ENCODE data around the gene ZNF653. TPM values are rescaled to one million over a fixed set of nuclear protein-coding genes. Genes with fewer than 3 reads are reported as not detected.

ZNF653 gene
- total RNA-seq, 1 experiment from 2014 or later: 14.2 TPM

DNA sequence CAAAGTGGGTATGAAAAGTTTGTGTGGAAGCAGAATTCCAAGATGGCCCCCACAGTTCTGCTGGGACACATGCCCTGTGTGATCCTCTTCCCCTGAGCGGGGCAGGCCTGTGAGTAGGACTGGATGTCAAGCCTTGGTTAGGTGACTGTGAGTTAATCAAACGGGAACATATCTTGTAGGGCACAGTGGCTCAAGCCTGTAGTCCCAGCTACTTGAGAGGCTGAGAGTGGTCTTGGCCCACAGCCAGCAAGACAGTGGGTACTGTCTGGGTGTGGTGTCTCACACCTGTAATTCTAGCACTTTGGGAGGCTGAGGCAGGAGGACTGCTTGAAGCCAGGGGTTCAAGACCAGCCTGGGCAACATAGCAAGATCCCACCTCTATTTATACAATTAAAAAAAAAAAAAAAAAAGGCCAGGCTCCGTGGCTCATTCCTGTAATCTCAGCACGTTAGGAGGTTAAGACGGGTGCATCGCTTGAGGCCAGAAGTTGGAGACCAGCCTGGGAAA lies 6.4 kb downstream of the ZNF653 start:
- H3K27me3 ChIP-seq (ENCODE audit: low read length): no peaks in the 10 kb centered on the region
- H2AFZ ChIP-seq (ENCODE audit: low read length): no peak overlapping the region
- TF ChIP-seq EZH2phosphoT487 (IDR thresholded peaks at IDR 0.05; ENCODE audit: borderline replicate concordance, low read length) (no peak), EZH2 (IDR thresholded peaks at IDR 0.05; ENCODE audit: low read length, unreplicated experiment) (no peak)
- TF ChIP-seq, protein P1, sequence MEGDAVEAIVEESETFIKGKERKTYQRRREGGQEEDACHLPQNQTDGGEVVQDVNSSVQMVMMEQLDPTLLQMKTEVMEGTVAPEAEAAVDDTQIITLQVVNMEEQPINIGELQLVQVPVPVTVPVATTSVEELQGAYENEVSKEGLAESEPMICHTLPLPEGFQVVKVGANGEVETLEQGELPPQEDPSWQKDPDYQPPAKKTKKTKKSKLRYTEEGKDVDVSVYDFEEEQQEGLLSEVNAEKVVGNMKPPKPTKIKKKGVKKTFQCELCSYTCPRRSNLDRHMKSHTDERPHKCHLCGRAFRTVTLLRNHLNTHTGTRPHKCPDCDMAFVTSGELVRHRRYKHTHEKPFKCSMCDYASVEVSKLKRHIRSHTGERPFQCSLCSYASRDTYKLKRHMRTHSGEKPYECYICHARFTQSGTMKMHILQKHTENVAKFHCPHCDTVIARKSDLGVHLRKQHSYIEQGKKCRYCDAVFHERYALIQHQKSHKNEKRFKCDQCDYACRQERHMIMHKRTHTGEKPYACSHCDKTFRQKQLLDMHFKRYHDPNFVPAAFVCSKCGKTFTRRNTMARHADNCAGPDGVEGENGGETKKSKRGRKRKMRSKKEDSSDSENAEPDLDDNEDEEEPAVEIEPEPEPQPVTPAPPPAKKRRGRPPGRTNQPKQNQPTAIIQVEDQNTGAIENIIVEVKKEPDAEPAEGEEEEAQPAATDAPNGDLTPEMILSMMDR (conservative IDR thresholded peaks at IDR 0.05; ENCODE audit: low read depth, low read length): no peak
- H3K9me2 ChIP-seq (replicated peaks; ENCODE audit: low read length): no peaks in the 10 kb centered on the region
- intact Hi-C loops (cut with micrococcal nuclease): loop anchor here (5.0 kb wide), 1 partner anchor 88 kb away; no protein-coding TSS in a partner anchor
- H3K9me3 ChIP-seq (ENCODE audit: low read length): no peaks in the 10 kb centered on the region
- no peak overlapping the region for H3K4me3 ChIP-seq (ENCODE audit: low read length)
- H3K4me1 ChIP-seq (ENCODE audit: insufficient read depth, low read length): peaks cover under 1% of the 10 kb centered on the region
- H3K9ac ChIP-seq (ENCODE audit: low read length): no peak overlapping the region
- H3K79me2 ChIP-seq (ENCODE audit: low read length): no peaks in the 10 kb centered on the region; the same call in 1 of the 2 replicates
- BruUV-seq (replicated peaks): no TSS peak
- H3K27ac ChIP-seq (ENCODE audit: low read length): no peak overlapping the region
- no peak overlapping the region for H3K4me2 ChIP-seq (ENCODE audit: low read length)
- no peaks in the 10 kb centered on the region for H3F3A ChIP-seq (ENCODE audit: low read length, unreplicated experiment)
- POLR2A ChIA-PET (ENCODE audit: unreplicated experiment): no interaction called here
- no peak for DNase-seq
- H3K36me3 ChIP-seq (ENCODE audit: low read depth, low read length): no peaks in the 10 kb centered on the region
- no peaks in the 10 kb centered on the region for H4K20me1 ChIP-seq (ENCODE audit: low read length)
- no peak for ATAC-seq
- CTCF ChIA-PET: no interaction called here

DNA sequence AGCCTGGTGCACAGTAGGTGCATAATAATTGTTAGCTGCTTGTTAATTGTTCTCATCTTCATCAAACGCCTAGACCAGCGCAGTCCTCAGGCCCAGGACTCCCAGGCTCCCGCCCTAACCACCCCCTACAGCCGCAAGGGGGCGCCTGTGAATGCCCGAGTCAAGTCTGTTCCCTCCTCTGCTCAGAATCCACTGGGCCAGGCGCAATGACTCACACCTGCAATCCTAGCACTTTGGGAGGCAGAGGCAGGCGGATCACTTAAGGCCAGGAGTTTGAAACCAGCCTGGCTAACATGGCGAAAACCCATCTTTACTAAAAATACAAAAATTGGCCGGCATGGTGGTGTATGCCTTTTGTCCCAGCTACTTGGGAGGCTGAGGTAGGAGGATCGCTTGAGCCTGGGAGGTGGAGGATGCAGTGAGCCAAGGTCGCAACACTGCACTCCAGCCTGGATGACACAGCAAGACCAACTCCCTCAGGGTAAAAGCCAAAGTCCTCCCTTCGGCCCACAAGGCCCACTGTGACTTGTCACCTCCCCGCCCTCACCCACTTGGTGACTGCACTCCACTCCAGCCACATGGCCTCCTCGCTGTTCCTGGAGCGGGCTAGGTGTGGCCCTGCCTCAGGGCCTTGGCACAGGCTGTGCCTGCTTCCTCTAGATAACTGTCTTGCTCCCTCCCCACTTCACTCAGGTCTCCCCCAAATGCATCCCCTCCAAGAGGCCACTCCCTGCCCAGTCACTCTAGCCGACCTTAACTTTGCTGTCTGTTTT lies 9.1 kb downstream of the ZNF653 start:
- Histone ChIP-seq H3K9me3 (ENCODE audit: low read length) (no peaks in the 10 kb centered on the region), H3K4me3 (ENCODE audit: low read length) (no peak overlapping the region), H2AFZ (ENCODE audit: low read length) (no peak overlapping the region), H3K79me2 (ENCODE audit: low read length) (no peaks in the 10 kb centered on the region), H4K20me1 (ENCODE audit: low read length) (no peaks in the 10 kb centered on the region), H3K9me2 (replicated peaks; ENCODE audit: low read length) (no peaks in the 10 kb centered on the region), H3K36me3 (ENCODE audit: low read depth, low read length) (no peaks in the 10 kb centered on the region), H3F3A (ENCODE audit: low read length, unreplicated experiment) (no peaks in the 10 kb centered on the region), H3K4me2 (ENCODE audit: low read length) (no peak overlapping the region), H3K27ac (ENCODE audit: low read length) (no peak overlapping the region), H3K27me3 (ENCODE audit: low read length) (no peaks in the 10 kb centered on the region), H3K4me1 (ENCODE audit: insufficient read depth, low read length) (no peaks in the 10 kb centered on the region), H3K9ac (ENCODE audit: low read length) (no peak overlapping the region)
- CTCF ChIA-PET: interaction anchor here (0.5 kb wide), 1 partner anchor 41 kb away, joined by 3 read pairs; no protein-coding TSS in a partner anchor
- no TSS peak for BruUV-seq (replicated peaks)
- DNase-seq (peak; percentile 84), ATAC-seq (peak; percentile 99)
- intact Hi-C loops (cut with micrococcal nuclease): loop anchor here (5.0 kb wide), 1 partner anchor 91 kb away; no protein-coding TSS in a partner anchor
- TF ChIP-seq EZH2phosphoT487 (IDR thresholded peaks at IDR 0.05; ENCODE audit: borderline replicate concordance, low read length): no peak
- TF ChIP-seq, protein P1 (conservative IDR thresholded peaks at IDR 0.05; ENCODE audit: low read depth, low read length): peak; percentile 92
- POLR2A ChIA-PET (ENCODE audit: unreplicated experiment): no interaction called here

DNA sequence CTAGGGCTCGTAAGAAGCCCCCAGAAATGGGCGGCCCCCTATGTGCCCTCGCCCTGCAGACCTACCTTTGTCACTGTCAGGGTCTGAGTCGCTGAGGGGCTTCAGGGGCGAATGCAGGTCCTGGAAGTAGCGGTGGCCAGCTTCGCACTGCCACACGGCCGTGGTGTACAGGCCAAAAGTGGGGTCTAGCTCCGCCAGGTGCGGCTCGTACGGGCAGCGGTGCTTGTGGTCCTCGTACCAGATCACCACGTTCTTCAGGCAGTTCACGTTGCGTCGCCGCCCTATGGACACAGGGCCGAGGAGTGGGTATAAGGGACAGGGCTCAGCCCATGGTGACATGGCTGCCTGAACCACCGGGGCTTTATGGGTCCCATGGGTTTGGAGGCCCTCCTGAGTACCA lies 9.8 kb downstream of the ZNF653 start:
- Histone ChIP-seq H3K9me2 (replicated peaks; ENCODE audit: low read length) (no peaks in the 10 kb centered on the region), H3K36me3 (ENCODE audit: low read depth, low read length) (no peaks in the 10 kb centered on the region), H3K4me1 (ENCODE audit: insufficient read depth, low read length) (no peaks in the 10 kb centered on the region), H3K4me3 (ENCODE audit: low read length) (no peak overlapping the region), H3K9me3 (ENCODE audit: low read length) (no peaks in the 10 kb centered on the region), H3F3A (ENCODE audit: low read length, unreplicated experiment) (no peaks in the 10 kb centered on the region), H4K20me1 (ENCODE audit: low read length) (no peaks in the 10 kb centered on the region), H3K27ac (ENCODE audit: low read length) (no peak overlapping the region), H3K79me2 (ENCODE audit: low read length) (no peaks in the 10 kb centered on the region), H2AFZ (ENCODE audit: low read length) (no peak overlapping the region), H3K27me3 (ENCODE audit: low read length) (no peaks in the 10 kb centered on the region), H3K9ac (ENCODE audit: low read length) (no peak overlapping the region), H3K4me2 (ENCODE audit: low read length) (no peak overlapping the region)
- ChIA-PET CTCF (no interaction called here), POLR2A (ENCODE audit: unreplicated experiment) (no interaction called here)
- ATAC-seq (no peak), DNase-seq (no peak)
- BruUV-seq (replicated peaks): no TSS peak
- intact Hi-C loops (cut with micrococcal nuclease): loop anchor here (5.0 kb wide), 1 partner anchor 91 kb away; no protein-coding TSS in a partner anchor
- TF ChIP-seq, protein P1 (conservative IDR thresholded peaks at IDR 0.05; ENCODE audit: low read depth, low read length): no peak
- TF ChIP-seq EZH2 (IDR thresholded peaks at IDR 0.05; ENCODE audit: low read length, unreplicated experiment) (no peak), EZH2phosphoT487 (IDR thresholded peaks at IDR 0.05; ENCODE audit: borderline replicate concordance, low read length) (no peak)
